Inflammatory macrophage treated with lipopolysaccharide for 1 hour (primary cell): Measurements from ENCODE around the gene ME1.
"Not testable (repeated sequence)": the region's sequence is repeated elsewhere in the genome, so short reads cannot be mapped to it uniquely, and the experiment has no call there.

Experiments used
- DNase-seq, 2 donors: peaks; one replicate each; pipeline ENCODE4 v3.0.0-alpha.2; 2020 to 2022

Gene ME1

GRCh38 chr6:83430611-83431544 lies at the start of gene ME1:
ME1 (minus strand) TSS chr6:83431051; CDS start chr6:83430954, 97 bp downstream.
- peak; percentile 89 to 95 for DNase-seq

GRCh38 chr6:83480470-83480869 lies 49.6 kb upstream of the ME1 start:
- DNase-seq, result no peak

DNA sequence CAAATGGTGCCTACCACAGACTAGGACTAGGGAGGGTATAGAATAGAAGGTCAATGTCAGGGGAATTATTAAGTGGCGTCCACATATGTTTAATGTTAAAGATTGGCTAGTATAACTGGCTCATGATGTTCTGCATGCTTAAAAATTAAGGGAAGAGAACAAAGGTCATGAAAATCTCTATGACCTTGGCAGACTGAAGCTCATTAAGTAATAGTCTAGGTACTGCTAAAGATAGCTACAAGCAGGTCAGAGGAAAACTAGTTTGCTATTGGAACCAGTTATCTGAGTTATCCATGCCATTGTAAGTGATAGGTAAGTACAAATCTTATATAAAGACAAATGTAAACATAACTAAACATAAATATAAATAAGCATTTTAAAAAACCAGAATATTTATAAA lies 48.5 kb upstream of the ME1 start:
- no peak for DNase-seq

DNA sequence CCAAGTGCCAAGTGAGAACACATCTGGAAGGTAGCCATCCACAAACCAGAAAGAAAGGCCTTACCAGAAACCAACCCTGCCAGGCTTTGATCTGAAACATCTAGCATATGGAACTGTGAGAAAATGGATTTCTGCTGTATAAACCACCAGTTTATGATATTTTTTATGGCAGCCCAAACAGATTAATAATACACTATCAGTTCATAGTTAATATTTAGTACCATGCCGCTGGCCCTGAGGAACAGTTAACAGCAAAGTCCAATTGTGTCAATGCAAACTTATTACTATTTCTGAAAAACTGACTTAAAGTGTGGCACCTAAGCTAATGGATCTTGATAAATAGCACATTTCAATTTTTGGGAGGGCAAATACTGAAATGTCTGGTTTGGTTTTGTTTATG lies 46.1 kb upstream of the ME1 start:
- DNase-seq, result no peak

- DNase-seq, result no peak
Measured at GRCh38 chr6:83474309-83474708, 43.5 kb upstream of the ME1 start.

GRCh38 chr6:83472767-83473166 lies 41.9 kb upstream of the ME1 start:
- no peak for DNase-seq

DNA sequence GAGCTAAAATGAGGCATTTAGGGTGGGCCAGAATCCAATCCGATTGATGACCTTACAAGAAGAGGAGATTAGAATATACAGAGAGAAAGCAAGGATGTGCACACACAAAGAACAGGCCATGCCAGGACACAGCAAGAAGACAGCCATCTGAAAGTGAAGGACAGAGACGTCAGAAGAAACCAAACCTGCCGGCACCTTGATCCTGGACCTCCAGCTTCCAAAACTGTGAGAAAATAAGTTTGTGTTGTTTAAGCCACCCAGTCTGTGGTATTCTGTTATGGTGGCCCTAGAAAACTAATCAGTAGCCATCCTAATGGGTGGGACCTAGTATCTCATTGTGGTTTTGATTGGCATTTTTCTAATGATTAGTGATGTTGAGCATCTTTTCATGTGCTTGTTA lies 39.7 kb upstream of the ME1 start:
- DNase-seq, result no peak

- DNase-seq, result no peak
Measured at GRCh38 chr6:83470001-83470400, 39.1 kb upstream of the ME1 start.

GRCh38 chr6:83467620-83468036 lies 36.8 kb upstream of the ME1 start:
- peak; percentile 91 to 98 for DNase-seq

- peak; percentile 7 to 15 for DNase-seq
Measured at GRCh38 chr6:83466328-83466727, 35.5 kb upstream of the ME1 start.

DNA sequence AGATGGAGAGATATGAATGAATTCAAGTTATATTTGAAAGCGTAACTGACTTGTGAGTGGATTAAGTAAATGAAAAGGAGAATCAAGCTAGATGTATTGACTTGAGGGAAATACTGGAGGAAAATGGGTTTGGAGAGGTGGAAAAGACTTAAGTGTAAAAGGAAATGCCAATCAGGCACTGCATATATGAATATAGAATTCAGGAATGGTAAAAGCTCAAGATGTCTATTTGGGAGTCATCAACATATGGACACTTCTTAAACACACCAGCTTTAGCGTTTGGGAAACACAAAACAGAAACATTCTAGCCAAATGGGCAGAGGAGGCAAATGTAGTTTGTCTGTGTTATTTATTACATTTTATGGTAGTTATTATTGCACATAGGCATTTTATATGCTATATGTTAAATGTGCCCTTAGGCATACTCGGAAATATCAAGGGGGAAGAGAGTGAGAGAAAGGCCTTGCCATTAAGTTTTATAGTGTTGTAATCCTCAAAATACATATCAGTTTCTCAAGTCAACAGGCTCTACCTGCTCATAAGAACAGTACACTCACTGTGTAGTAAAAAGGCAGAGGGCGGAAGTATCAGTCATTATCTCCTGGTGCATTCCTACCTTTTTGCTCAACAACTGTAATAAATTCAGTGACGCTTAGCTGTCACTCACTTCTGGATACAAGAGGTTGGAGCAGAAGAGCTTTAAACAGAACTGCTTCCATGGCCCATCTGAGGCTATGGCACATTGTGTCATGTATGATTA lies 33.7 kb upstream of the ME1 start:
- DNase-seq, result no peak

- DNase-seq, result peak; percentile 77 to 79
Measured at GRCh38 chr6:83463886-83464285, 33.0 kb upstream of the ME1 start.

GRCh38 chr6:83462524-83462923 lies 31.7 kb upstream of the ME1 start:
- DNase-seq, result no peak

DNA sequence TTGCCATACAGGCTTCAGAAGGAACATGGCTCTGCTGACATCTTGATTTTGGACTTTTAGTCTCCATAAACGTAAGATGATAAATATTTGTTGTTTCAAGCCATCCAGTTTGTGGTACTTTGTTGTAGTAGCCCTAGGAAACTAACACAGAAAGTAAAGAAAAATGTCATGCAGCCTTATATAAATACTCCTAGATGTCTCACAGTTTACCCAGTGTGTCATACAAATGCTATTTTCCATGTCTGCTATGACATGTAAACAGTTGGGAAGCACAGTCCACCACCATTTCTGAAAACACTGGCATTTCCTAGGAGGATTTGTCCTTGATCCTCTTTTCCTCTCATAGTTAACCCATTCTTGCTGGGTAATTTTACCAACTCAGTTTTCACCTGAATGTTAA lies 30.6 kb upstream of the ME1 start:
- no peak for DNase-seq

GRCh38 chr6:83459663-83460062 lies 28.8 kb upstream of the ME1 start:
- peak; percentile 44 to 66 for DNase-seq

DNA sequence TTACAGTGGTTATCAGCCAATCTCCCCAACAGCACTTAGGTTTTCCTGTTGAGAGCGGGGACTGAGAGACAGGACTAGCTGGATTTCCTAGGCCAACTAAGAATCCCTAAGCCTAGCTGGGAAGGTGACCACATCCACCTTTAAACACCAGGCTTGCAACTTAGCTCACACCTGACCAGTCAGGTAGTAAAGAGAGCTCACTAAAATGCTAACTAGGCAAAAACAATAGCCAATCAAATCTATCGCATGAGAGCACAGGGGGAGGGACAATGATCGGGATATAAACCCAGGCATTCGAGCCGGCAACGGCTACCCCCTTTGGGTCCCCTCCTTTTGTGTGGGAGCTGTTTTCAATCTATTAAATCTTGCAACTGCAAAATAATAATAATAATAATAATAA lies 19.2 kb upstream of the ME1 start:
- not testable (repeated sequence) for DNase-seq

DNA sequence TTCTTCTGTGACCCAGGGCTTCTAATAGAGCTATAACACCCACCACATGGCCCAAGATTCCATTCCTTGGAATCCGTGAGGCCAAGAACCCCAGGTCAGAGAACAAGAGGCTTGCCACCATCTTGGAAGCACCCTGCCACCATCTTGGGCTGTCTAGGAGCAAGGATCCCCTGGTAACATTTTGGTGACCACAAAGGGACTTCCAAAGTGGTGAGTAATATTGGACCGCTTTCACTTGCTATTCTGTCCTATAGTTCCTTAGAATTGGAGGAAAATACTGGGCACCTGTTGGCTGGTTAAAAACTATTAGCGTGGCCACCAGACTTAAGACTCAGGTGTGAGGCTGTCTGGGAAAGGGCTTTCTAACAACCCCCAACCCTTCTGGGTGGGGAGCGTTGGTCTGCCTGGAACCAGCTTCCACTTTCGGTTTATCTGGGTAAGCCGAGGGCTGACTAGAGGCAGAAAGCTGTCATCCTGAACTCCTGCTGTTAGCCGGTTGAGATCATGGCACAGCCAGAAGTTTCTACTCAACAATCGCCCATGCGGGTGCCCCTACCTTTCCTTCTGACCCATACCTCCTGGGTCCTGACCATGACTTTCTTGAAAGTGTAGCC lies 13.3 kb upstream of the ME1 start:
- peak in 1 of 2 donors; percentile 37 for DNase-seq

GRCh38 chr6:83443516-83443915 lies 12.7 kb upstream of the ME1 start:
- no peak for DNase-seq

GRCh38 chr6:83442752-83443151 lies 11.9 kb upstream of the ME1 start:
- DNase-seq, result peak; percentile 60 to 68

- DNase-seq, result no peak
Measured at GRCh38 chr6:83439201-83439600, 8.3 kb upstream of the ME1 start.

DNA sequence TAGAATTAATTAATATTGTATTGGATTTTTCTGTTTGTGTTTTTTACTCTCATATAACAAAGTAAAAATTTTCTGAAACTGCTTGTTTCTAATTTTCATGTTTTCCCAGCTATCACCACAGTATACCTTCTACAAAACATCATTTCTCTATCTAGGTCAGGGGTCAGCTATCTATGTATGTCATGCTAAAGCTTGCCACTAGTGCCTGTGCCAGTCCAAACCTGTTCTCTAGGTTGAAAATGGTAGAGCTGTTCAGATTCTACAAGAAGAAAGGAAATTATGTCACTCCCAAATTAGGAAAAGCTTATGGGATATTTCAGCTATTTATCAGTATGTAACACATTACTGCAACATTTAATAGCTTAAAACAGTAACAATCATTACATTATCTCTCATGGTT lies 5.8 kb upstream of the ME1 start:
- no peak for DNase-seq

GRCh38 chr6:83433177-83433576 lies 2.3 kb upstream of the ME1 start:
- peak; percentile 26 to 41 for DNase-seq

DNA sequence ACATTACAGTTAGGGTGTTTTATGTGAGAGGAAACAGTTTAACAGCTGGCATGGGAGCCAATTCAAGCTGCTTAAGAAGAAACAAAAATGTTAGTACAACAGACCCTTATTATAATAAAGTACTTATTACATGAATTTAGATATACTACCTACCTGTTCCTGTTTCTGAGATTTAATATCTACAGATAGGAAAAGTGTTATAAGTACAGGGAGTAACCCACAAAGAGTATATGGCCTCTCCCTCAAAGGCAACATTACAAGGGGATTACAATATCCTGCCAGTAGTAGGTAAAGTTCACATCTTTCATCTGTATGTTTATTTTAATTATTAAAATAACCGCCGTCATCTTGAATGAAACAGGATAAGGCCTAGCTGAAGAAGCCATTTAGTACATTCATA lies 1.8 kb upstream of the ME1 start:
- no peak for DNase-seq
